ENCODE measurements around the gene DEK.

GRCh38 chr6:18270216-18270615 is 5.9 kb upstream of the DEK start:
- TF ChIP-seq CTCF (IDR thresholded peaks at IDR 0.05; ENCODE audit: insufficient read depth, low read depth, low read length) (no peak), EZH2 (IDR thresholded peaks at IDR 0.05; ENCODE audit: insufficient read depth, low read length) (no peak)

Measured in astrocyte (in vitro differentiated cells and primary cell).